Measurements from ENCODE around the gene CD1D.

DNA sequence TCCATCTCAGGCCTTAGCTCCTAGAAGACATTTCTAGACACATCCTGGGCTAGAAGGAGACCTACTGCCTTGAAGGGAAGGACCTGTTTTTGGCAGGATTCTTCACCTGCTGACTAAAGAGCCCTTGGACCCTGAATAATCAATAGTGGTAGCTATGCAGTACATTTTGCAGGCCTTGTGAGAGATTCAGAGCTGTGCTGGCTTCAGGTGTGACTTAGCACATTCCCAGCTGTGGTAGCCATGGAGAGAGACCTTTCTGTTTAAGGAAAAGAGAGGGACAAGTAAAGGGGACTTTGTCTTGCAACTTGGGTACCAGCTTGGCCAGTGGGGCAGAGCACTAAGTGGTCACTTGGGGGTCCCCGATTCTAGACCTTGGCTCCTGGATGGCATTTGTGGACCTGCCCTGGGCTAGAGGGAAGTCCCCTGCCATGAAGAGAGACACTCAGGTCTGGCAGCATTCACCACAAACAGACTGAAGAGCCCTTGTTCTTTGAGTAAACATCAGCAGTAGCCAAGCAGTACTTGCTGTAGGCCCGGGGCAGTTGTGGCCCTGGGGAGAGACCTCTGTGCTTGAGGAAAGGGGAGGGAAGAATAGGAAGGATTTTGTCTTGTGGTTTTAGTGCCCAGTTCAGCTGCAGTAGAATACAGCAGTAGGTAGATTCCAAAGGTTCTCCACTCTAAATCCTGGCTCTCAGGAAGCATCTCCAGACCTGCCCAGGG lies 47.4 kb downstream of the CD1D start:
- TF ChIP-seq, protein P1, sequence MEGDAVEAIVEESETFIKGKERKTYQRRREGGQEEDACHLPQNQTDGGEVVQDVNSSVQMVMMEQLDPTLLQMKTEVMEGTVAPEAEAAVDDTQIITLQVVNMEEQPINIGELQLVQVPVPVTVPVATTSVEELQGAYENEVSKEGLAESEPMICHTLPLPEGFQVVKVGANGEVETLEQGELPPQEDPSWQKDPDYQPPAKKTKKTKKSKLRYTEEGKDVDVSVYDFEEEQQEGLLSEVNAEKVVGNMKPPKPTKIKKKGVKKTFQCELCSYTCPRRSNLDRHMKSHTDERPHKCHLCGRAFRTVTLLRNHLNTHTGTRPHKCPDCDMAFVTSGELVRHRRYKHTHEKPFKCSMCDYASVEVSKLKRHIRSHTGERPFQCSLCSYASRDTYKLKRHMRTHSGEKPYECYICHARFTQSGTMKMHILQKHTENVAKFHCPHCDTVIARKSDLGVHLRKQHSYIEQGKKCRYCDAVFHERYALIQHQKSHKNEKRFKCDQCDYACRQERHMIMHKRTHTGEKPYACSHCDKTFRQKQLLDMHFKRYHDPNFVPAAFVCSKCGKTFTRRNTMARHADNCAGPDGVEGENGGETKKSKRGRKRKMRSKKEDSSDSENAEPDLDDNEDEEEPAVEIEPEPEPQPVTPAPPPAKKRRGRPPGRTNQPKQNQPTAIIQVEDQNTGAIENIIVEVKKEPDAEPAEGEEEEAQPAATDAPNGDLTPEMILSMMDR (conservative IDR thresholded peaks at IDR 0.05; ENCODE audit: low read length): no peak
- no peak for TF ChIP-seq EZH2phosphoT487 (IDR thresholded peaks at IDR 0.05; ENCODE audit: borderline replicate concordance, low read depth, low read length)
